DMS79 (cell line): ENCODE measurements around the gene OR8D2.

Experiments
- DNase-seq: peaks from one replicate; lab custom pipeline; 2025; lab: John Stamatoyannopoulos, UW

The OR8D2 gene, protein sequence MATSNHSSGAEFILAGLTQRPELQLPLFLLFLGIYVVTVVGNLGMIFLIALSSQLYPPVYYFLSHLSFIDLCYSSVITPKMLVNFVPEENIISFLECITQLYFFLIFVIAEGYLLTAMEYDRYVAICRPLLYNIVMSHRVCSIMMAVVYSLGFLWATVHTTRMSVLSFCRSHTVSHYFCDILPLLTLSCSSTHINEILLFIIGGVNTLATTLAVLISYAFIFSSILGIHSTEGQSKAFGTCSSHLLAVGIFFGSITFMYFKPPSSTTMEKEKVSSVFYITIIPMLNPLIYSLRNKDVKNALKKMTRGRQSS

GRCh38 chr11:124320097-124320496, at the start of gene OR8D2:
Gene OR8D2, minus strand, starts transcription at chr11:124320197. Its CDS starts 0 bp downstream, at chr11:124320197.
- no peak for DNase-seq

GRCh38 chr11:124359566-124359965, 39.6 kb upstream of the OR8D2 start:
- no peak for DNase-seq

- DNase-seq, result no peak
These were observed 26.4 kb upstream of the OR8D2 start for GRCh38 chr11:124346311-124346955.

GRCh38 chr11:124344346-124344745, 24.3 kb upstream of the OR8D2 start:
- no peak for DNase-seq

DNA sequence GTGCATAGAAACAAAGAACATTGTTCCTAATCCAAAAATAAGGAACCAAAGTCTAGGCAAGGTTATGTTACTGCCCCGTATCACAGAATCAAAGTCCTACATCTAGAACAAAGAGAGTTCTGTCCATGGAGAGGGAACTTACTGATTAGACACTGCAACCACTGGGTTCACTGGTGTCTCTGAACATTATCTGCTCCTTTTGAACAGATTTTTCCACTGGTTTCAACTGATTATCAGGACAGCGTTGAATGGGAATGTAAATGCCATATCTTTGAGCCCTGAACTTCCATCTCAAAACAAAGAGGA, 20.1 kb upstream of the OR8D2 start:
- no peak for DNase-seq

GRCh38 chr11:124339396-124340141, 19.6 kb upstream of the OR8D2 start:
- no peak for DNase-seq

- no peak for DNase-seq
These were observed 11.9 kb upstream of the OR8D2 start for GRCh38 chr11:124331873-124332272.

DNA sequence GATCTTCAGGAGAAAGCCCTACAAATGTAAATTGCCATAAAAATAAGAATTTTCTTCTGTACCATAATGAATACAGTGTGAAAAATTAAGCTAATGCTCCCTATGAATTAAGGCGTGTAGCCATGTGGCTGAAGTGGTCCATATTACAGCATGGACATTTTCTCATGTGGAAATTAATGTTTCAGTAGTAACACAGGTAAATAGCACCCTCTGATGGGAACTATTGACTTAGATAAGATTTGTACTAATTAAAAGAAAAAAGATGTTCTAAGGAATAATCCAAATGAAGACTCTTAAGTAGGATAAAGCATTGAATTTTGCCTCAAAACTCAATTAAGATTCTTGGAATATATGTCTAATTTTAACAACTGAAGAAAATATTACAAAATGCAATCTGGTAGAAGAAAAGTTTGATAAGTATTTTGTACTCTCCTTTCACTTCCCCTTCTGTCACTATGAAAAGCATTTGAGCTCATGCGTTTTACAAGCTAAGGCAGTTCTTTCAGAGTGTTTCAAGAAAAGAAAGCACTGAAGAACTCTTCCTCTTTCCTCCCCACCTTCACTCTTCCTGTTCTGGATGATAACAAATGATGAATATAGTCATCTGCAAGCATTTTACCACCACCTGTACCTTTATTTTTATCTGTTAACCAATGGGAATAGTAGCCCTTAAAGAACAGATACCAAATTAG, 9.9 kb upstream of the OR8D2 start:
- no peak for DNase-seq

DNA sequence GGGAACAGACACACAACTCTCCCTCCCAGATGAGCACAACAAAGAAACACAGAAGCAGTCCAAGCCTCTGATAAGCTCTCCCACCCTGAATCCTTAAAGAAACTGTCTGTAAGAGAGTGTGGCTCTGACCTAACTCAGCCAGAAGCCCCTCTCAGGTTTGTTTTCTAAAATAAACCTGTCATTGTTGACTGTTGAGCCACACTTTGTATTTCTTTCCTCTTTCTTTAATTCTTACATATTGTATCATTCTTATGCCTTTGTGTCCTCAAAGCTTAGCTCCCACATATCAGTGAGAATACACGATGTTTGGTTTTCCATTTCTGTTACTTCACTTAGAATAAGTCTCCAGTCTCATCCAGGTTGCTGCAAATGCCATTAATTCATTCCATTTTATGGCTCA, 7.8 kb upstream of the OR8D2 start:
- no peak for DNase-seq

DNA sequence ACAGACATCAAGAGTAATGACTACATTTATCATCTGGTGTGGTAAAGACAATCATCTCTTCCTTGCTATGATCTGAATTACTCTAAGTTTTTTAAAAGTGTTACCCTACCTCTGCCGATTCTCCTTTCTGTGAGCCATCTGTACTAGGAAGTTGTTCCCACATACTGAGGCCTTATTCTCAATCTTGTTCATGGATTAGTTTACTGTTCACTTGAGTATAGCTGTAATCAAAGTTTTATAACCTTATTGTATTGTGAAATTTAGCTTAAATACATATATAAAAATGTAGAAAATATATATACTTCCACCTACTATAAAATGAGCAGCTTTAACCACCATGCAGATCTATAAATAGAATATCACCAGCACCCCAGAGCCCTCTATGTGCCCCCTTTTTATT, 2.4 kb upstream of the OR8D2 start:
- DNase-seq, result no peak

DNA sequence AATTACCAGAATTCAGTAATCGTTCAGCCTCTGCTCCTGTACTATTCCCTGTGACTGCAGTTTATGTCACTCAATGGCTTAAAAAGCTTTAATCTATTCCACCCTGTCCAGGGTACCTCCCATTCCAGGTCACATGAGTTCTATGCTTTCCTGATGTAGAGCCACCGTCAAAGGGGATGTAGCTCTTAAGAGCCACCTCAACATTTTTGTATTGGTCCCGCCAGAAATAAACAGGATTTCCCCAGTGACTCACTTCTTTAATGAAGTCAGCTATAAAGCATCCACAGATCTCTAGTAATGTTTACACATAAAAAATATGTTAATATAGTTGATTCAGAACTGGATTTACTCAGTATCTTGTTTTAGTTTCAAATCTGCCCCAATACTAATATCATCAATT, 4.9 kb downstream of the OR8D2 start:
- no peak for DNase-seq

- no peak for DNase-seq
These were observed 6.1 kb downstream of the OR8D2 start, which contains the start of gene OR8D1 for GRCh38 chr11:124313849-124314248. Gene OR8D1, minus strand, starts transcription at chr11:124313949. Its CDS starts 3,183 bp downstream, at chr11:124310766.

GRCh38 chr11:124313131-124313530, 6.9 kb downstream of the OR8D2 start:
- no peak for DNase-seq

DNA sequence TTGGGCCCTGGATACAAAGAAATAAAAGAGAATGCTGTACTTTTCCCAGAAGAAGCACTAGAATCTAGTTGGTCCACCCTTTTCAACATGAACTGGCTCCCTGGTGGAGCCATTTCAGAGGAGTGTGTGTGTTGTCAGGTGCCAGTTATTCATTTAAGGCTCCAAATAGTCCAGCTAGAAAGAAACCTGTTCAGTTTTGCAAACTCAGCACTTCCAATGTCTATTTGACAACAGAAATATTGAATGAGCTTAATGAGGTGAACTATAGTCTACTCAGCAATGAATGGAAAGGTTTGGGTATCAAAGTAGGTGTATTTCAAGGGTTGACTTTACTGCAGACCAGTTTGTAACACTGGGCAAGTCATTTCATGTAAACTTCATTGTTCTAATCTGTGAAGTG, 8.3 kb downstream of the OR8D2 start:
- DNase-seq, result no peak

- no peak for DNase-seq
These were observed 8.7 kb downstream of the OR8D2 start for GRCh38 chr11:124311269-124311668.

GRCh38 chr11:124310721-124311120, 9.3 kb downstream of the OR8D2 start:
- DNase-seq, result no peak

DNA sequence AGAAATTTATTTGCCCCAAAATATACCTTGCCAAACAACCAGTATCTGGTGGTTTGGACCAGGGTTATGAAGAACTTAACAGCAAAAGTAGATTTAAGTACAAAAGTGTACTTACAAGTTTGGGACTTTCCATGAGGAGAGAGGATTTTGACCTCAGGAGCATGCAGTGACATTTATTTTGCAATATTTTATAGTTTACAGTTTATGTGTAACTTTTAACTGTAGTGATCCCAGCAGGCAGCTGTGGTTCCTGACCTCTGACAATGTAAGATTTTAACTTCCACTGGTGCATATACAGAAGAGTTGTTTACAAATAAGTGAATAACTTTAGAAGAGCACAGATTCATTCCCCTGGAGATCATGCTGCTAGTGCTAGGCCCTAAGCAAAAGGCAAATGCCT, 12.9 kb downstream of the OR8D2 start:
- DNase-seq, result no peak

GRCh38 chr11:124302347-124303125, 17.5 kb downstream of the OR8D2 start:
- DNase-seq, result no peak

DNA sequence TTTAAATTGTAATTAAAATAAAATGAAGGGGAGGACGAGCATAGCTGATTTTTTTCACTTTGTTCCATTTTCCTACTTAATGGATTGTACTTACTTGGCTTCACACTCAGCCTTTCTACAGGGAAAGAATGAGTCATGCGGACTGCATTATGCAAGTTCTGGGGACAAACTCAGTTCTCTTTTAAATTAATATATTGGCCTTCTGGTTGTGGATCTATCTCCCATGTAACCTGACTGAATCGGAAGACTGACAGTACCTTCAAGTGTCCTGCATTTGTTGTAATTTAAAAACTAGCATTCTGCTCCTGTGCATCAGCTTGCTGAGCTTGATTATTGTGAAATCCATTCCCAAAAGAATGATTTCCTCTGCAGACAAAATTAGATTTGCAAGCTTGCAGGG, 18.4 kb downstream of the OR8D2 start:
- no peak for DNase-seq

- DNase-seq, result no peak
These were observed 22.1 kb downstream of the OR8D2 start for GRCh38 chr11:124297921-124298320.

- no peak for DNase-seq
These were observed 24.0 kb downstream of the OR8D2 start for GRCh38 chr11:124296016-124296415.

GRCh38 chr11:124294687-124295086, 25.3 kb downstream of the OR8D2 start:
- no peak for DNase-seq
